ENCODE measurements around the gene THBD. TPM values are rescaled to one million over a fixed set of nuclear protein-coding genes. Genes with fewer than 3 reads are reported as not detected.

The THBD gene
- total RNA-seq, 1 donor from 2014 or later = 22.7 TPM

- Mint-ChIP-seq H3K9me3 (ENCODE audit: unreplicated experiment) (no peaks in the 10 kb centered on the region), H3K36me3 (ENCODE audit: low read depth, unreplicated experiment) (no peaks in the 10 kb centered on the region), H3K27me3 (ENCODE audit: low read depth, unreplicated experiment) (peaks cover 7% of the 10 kb centered on the region), H3K27ac (ENCODE audit: unreplicated experiment) (no peak overlapping the region), H3K4me1 (ENCODE audit: low read depth, unreplicated experiment) (peaks cover 7% of the 10 kb centered on the region), H3K4me3 (ENCODE audit: unreplicated experiment) (no peak overlapping the region)
- TF ChIP-seq EZH2 (IDR thresholded peaks at IDR 0.05; ENCODE audit: insufficient read depth, low read length) (no peak), CTCF (IDR thresholded peaks at IDR 0.05; ENCODE audit: insufficient read depth, low read depth, low read length) (no peak)
- no peak overlapping the region for H3K4me3 ChIP-seq (ENCODE audit: insufficient read depth, low read depth, low read length)
- H3K4me2 ChIP-seq (ENCODE audit: low read length) = no peak overlapping the region
- no peak overlapping the region for H2AFZ ChIP-seq (ENCODE audit: low read depth, low read length)
- H3K79me2 ChIP-seq (ENCODE audit: insufficient read depth, low read length) = no peaks in the 10 kb centered on the region
- no peaks in the 10 kb centered on the region for H3K9me3 ChIP-seq (ENCODE audit: insufficient read depth, low read depth, low read length)
- H4K20me1 ChIP-seq (ENCODE audit: insufficient read depth, low read length) = no peaks in the 10 kb centered on the region
- H3K27ac ChIP-seq (ENCODE audit: low read depth, low read length) = no peak overlapping the region
- H3K27me3 ChIP-seq (ENCODE audit: insufficient read depth, low read length) = no peaks in the 10 kb centered on the region
- no peak for FAIRE-seq
- no peak overlapping the region for H3K9ac ChIP-seq (ENCODE audit: low read length)
- no peaks in the 10 kb centered on the region for H3K36me3 ChIP-seq (ENCODE audit: insufficient read depth, low read length)
- DNase-seq (ENCODE audit: low read depth) = no peak
- H3K4me1 ChIP-seq (ENCODE audit: insufficient read depth, low read length) = peaks cover 8% of the 10 kb centered on the region
Observed at GRCh38 chr20:23066772-23067171, 17.3 kb upstream of the THBD start.

GRCh38 chr20:23065266-23066201, 16.1 kb upstream of the THBD start:
- no peak overlapping the region for H3K4me2 ChIP-seq (ENCODE audit: low read length)
- no peak for TF ChIP-seq CTCF (IDR thresholded peaks at IDR 0.05; ENCODE audit: insufficient read depth, low read depth, low read length)
- no peaks in the 10 kb centered on the region for H3K36me3 ChIP-seq (ENCODE audit: insufficient read depth, low read length)
- H3K27ac ChIP-seq (ENCODE audit: low read depth, low read length) = no peak overlapping the region
- DNase-seq (ENCODE audit: low read depth) (no peak), FAIRE-seq (no peak)
- H3K27me3 ChIP-seq (ENCODE audit: insufficient read depth, low read length) = no peaks in the 10 kb centered on the region
- peaks cover 10% of the 10 kb centered on the region for H3K4me1 Mint-ChIP-seq (ENCODE audit: low read depth, unreplicated experiment)
- H3K36me3 Mint-ChIP-seq (ENCODE audit: low read depth, unreplicated experiment) = no peaks in the 10 kb centered on the region
- H3K9me3 ChIP-seq (ENCODE audit: insufficient read depth, low read depth, low read length) = no peaks in the 10 kb centered on the region
- no peak overlapping the region for H3K27ac Mint-ChIP-seq (ENCODE audit: unreplicated experiment)
- peaks cover 7% of the 10 kb centered on the region for H3K27me3 Mint-ChIP-seq (ENCODE audit: low read depth, unreplicated experiment)
- H2AFZ ChIP-seq (ENCODE audit: low read depth, low read length) = no peak overlapping the region
- no peak overlapping the region for H3K4me3 ChIP-seq (ENCODE audit: insufficient read depth, low read depth, low read length)
- no peak overlapping the region for H3K9ac ChIP-seq (ENCODE audit: low read length)
- H3K4me1 ChIP-seq (ENCODE audit: insufficient read depth, low read length) = peaks cover 13% of the 10 kb centered on the region
- H3K4me3 Mint-ChIP-seq (ENCODE audit: unreplicated experiment) = no peak overlapping the region
- no peaks in the 10 kb centered on the region for H3K9me3 Mint-ChIP-seq (ENCODE audit: unreplicated experiment)
- H4K20me1 ChIP-seq (ENCODE audit: insufficient read depth, low read length) = no peaks in the 10 kb centered on the region
- H3K79me2 ChIP-seq (ENCODE audit: insufficient read depth, low read length) = no peaks in the 10 kb centered on the region

- DNase-seq (ENCODE audit: low read depth) (no peak), FAIRE-seq (no peak)
- Histone ChIP-seq H3K9me3 (ENCODE audit: insufficient read depth, low read depth, low read length) (no peaks in the 10 kb centered on the region), H3K9ac (ENCODE audit: low read length) (no peak overlapping the region), H3K36me3 (ENCODE audit: insufficient read depth, low read length) (no peaks in the 10 kb centered on the region), H3K4me1 (ENCODE audit: insufficient read depth, low read length) (peaks cover 13% of the 10 kb centered on the region), H4K20me1 (ENCODE audit: insufficient read depth, low read length) (no peaks in the 10 kb centered on the region), H3K79me2 (ENCODE audit: insufficient read depth, low read length) (no peaks in the 10 kb centered on the region), H3K4me2 (ENCODE audit: low read length) (no peak overlapping the region), H3K27ac (ENCODE audit: low read depth, low read length) (no peak overlapping the region), H2AFZ (ENCODE audit: low read depth, low read length) (no peak overlapping the region), H3K27me3 (ENCODE audit: insufficient read depth, low read length) (no peaks in the 10 kb centered on the region), H3K4me3 (ENCODE audit: insufficient read depth, low read depth, low read length) (no peak overlapping the region)
- H3K27ac Mint-ChIP-seq (ENCODE audit: unreplicated experiment) = no peak overlapping the region
- TF ChIP-seq CTCF (IDR thresholded peaks at IDR 0.05; ENCODE audit: insufficient read depth, low read depth, low read length) (no peak), EZH2 (IDR thresholded peaks at IDR 0.05; ENCODE audit: insufficient read depth, low read length) (no peak)
- H3K9me3 Mint-ChIP-seq (ENCODE audit: unreplicated experiment) = no peaks in the 10 kb centered on the region
- H3K4me1 Mint-ChIP-seq (ENCODE audit: low read depth, unreplicated experiment) = peaks cover 15% of the 10 kb centered on the region
- no peak overlapping the region for H3K4me3 Mint-ChIP-seq (ENCODE audit: unreplicated experiment)
- no peaks in the 10 kb centered on the region for H3K36me3 Mint-ChIP-seq (ENCODE audit: low read depth, unreplicated experiment)
- peaks cover 4% of the 10 kb centered on the region for H3K27me3 Mint-ChIP-seq (ENCODE audit: low read depth, unreplicated experiment)
Observed at GRCh38 chr20:23063581-23063980, 14.1 kb upstream of the THBD start.
